Measurements from ENCODE around the gene DTD1.

DTD1 gene

GRCh38 chr20:18615020-18615650 is 27.3 kb downstream of the DTD1 start:
- DNase-seq (ENCODE audit: low read depth): no peak

DNA sequence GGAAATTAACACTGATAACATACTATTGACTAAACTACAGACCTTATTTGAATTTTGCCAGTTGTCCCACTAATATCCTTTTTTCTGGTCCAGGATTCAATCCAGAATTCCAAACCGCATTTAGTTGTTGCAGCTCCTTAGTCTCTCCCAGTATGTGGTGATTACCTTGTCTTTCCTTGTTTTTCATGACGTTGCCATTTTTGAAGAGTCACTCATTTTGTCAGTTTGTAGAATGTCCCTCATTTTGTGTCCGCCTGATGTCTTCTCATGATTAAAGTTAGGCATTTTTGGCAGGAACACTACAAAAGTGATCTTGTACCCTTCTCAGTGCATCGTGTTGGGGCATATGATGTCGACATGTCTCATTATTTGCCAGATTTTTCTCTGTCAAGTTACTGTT is 33.1 kb downstream of the DTD1 start:
- DNase-seq (ENCODE audit: low read depth): no peak

DNA sequence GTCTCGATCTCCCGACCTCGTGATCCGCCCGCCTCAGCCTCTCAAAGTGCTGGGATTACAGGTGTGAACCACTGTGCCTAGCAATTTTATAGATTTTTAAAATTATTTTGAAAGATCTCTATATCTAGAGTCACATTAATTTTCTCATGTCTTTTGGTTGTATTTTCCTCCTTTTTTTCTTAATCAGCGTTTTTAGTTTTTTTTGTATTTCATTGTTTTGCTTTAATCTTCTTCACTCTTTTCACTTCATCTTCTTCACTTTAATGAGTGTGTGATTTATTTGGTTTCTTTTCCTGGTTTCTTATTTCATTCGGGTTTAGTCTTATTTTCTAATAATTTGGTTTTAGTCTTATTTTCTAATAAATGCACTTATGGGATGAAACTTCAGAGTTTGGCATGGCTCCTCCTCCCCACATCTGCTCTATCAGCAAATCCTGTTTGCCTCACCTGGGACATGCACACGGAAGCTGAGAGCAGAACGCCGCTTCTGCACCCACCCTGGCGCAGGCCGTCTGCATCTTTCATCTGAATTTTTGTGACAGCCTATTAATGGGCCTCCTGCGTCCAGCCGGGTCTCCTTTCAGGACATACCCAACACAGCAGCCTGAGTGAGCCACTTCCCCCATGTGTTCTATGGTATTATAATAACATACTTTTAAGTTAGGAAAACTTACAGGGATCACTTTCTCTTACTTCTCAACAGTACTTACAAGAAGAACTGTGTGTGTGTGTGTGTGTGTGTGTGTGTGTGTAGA is 35.5 kb downstream of the DTD1 start:
- no peak for DNase-seq (ENCODE audit: low read depth)

DNA sequence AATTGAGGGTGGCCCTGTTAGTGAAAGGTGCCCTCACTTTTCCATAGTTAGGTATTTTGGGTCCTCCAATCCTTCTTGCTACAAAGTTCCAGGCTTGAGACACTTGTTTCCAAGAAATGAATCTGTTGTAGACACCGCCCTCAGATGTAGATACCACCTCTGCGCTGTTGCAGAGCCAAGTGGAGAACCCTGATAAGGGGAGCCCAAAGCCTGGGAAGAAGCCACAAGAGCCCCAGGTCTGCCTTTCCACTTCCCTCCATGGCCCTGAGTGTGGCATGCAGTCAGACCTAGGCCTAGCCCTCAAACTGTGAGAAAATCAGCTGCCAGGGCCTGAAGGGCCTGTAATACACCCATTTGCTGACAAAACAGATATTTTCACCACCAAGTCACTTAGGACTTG is 37.1 kb downstream of the DTD1 start:
- no peak for DNase-seq (ENCODE audit: low read depth)

DNA sequence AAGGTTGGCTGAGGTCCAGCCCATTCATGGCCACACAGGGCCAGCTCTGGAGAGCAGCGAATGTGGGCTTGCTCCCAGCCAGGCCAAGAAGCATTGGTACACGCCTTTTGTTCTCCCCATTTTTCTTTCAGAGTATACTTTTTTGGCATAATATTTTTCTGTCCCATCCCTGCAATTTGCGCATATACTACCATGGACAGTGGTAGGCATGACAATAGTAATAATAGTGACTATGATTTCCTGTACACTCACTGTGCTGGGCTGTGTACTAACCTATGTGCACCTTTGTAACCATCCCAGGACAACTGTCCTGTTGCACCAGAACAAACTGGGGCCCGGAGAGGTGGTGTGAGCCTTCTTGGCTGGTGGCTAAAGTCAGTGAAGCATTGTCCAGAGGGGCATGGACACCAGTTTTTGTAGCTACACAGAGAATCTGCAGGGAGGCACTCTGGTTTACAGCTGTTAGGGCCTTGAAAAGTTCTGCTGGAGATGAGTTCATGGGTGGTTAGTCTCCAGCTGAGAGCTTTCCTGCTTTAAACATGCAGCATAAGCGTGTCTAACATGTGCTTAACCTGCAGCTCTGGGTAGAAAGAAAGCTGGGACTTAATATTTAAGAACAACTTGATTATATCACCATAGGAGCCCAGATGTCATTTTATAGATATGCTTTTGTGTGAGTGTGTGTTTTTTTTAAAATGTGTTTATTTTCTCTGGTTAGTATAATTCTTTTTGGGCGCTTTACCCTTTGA is 38.2 kb downstream of the DTD1 start:
- no peak for DNase-seq (ENCODE audit: low read depth)

DNA sequence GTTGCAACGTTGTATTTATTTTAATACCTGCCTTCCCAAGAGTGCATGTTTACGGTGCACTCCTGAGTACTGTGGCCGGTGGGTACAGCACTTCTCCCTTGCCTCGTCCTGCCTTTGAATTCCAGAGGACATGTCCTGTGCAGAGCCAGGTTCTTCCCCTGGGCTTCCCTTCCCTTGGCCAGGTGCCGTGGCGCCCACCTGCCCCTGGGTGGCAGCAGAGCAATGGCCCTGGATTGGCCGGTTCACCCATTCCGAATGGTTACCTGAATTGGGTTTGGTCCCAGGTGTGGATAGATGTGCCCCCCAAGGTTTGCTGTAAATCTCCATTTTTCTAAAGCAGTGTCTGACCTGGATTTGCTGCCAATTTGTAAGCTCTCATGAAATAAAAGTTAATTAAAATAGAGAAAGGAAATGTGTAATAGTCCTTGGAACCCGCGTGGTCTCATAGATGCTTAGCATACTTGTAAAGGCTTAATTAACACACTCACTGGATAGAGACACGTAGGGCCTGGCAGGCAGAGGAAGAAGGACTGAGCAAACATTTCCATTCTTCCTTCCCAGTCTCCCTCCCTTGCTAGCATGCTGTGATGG is 40.6 kb downstream of the DTD1 start:
- DNase-seq (ENCODE audit: low read depth): no peak

- peak; percentile 38 for DNase-seq (ENCODE audit: low read depth)
These were observed 44.4 kb downstream of the DTD1 start for GRCh38 chr20:18632196-18632789.

DNA sequence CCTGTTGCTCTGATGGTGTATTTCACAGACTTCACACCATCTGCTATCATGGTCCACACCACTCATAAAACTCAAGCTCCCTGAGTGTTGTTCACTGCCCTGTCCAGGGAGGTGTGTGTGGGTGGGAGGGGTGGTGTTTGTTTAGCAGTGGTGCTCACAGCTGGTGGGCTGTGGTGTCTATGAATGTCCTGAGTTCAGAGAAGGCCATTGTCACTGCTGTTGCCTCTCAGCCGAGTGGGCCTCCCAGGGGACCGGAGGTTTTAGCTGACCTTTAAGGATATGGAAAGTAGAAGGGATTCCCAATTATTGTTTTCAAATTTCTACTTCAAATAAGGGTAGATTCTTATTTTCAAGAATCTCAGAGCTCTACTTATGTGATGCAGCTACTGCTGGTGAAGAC is 45.6 kb downstream of the DTD1 start:
- no peak for DNase-seq (ENCODE audit: low read depth)

DNA sequence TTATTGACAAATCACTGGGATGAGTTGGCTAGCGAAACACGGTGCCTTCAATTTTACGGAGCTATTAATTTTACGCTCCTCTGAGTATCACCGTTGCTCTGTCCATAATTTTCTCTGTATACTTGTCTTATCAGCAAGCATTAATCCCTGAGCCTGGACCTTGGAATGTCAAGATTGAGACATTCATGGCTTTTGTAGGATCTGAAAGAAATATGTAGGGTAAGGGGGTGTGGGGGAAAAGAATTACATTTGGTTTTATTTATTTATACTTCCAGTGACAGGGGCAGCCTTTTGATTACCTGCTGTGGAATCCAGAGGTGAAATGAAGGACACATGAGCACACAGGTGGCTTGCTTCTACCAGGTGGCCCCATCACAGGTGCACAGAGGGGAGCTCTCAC is 46.6 kb downstream of the DTD1 start:
- DNase-seq (ENCODE audit: low read depth): no peak

DNA sequence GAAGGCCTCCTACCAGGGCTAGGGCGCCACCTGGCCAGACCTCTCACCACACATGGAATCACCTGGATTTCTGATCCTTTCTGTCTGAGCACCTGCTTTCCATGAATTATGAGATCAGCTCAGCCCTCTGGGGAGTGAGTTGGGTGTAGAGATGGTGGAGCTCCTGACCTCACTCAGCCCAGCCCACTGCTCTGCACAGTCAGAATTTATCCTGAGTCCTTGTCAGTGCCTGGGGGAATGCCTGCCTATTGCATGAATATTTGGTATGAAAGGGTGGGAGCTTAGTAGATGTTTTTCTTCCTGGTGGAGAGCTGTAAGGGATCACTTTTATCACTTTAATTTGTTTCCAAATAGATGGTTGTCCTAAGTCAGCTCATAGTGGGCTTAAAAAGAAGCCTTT is 47.5 kb downstream of the DTD1 start:
- no peak for DNase-seq (ENCODE audit: low read depth)

GRCh38 chr20:18637224-18637623 is 49.4 kb downstream of the DTD1 start:
- no peak for DNase-seq (ENCODE audit: low read depth)

DNA sequence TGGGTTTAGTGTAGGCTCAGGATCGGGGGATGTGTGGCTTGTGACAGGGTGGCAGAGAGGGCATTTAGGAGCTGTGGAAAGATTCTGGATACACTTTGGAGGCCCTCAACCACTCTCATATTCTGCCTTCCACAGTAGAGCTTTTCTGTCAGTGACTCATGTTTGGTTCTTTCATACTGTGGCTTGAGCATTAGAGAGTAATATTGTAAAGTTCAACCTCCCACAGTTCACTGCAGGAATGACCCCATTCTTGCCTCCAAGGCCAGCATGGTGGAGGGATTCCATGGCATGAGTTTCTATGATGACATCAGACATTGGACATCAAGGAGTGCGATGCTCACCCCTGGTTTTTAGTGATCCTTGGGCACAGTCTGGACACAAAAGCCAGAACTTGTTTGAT is 50.9 kb downstream of the DTD1 start:
- no peak for DNase-seq (ENCODE audit: low read depth)

GRCh38 chr20:18639501-18639979 is 51.7 kb downstream of the DTD1 start:
- no peak for DNase-seq (ENCODE audit: low read depth)

GRCh38 chr20:18645196-18645745 is 57.4 kb downstream of the DTD1 start:
- DNase-seq (ENCODE audit: low read depth): no peak

- no peak for DNase-seq (ENCODE audit: low read depth)
These were observed 58.0 kb downstream of the DTD1 start for GRCh38 chr20:18645851-18646250.

DNA sequence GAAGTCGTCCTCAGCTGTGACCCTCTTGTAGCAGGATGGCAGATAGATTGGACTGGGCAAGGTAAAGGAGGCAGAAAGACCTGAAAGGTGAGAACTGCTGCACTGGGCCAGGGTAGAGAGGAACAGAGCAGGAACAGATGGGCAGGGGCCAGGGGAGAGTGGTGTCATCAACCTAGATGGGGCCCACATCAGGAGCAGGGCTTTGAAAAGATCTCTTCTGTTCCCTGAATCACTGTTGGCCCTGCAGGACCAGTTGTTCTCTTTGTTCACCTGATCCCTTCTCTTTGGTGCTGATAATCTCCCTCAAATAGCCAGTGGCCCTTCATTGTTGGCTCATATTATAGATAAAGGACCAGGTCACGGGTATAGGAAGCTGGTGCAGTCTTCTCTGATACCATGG is 59.9 kb downstream of the DTD1 start:
- DNase-seq (ENCODE audit: low read depth): no peak

- DNase-seq (ENCODE audit: low read depth): no peak
These were observed 62.4 kb downstream of the DTD1 start for GRCh38 chr20:18650224-18650623.

DNA sequence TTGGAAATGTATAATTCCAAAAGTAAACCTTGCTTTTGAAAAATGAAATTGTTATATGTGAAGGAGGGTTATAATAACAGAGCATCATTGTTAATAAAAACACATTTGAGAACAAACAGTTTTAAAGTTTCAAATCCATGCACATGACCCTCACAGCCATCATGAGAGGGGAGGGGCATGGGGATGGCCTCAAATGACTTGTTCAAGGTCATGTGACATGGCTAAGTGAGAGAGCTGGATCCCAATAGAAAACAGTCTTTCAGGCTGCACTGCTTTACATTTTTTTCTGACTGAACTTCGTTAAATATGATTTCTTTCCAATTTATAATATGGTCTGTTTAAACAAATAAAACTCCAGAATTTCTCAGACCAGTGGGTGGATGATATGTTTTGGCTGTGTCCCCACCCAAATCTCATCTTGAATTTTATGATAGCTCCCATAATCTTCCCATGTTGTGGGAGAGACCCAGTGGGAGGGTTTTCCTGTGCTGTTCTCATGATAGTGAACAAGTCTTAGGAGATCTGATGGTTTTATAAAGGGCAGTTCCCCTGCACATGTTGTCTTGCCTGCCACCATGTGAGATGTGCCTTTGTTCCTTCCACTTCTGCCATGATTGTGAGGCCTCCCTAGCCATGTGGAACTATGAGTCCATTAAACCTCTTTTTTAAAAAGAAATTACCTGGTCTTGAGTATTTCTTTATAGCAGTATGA is 66.0 kb downstream of the DTD1 start:
- no peak for DNase-seq (ENCODE audit: low read depth)

DNA sequence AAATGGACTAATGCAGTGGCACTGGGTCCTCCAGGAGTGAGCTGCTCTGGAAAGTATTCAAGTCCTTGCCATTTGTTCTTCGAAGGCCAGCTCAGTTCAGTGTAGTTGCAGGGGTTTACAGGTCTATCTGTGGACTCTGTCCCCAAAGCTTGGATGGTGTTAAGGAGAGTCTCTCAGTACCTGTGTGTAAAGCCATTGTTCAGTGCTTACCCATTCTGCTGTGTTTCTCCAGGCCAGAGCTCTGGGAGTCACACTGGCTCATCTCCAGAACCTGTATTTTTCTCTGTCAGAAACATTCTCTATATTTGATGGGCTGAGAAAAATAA is 66.6 kb downstream of the DTD1 start:
- DNase-seq (ENCODE audit: low read depth): no peak

GRCh38 chr20:18657575-18657974 is 69.7 kb downstream of the DTD1 start:
- no peak for DNase-seq (ENCODE audit: low read depth)

- DNase-seq (ENCODE audit: low read depth): no peak
These were observed 74.6 kb downstream of the DTD1 start for GRCh38 chr20:18662279-18663040.

Data from stimulated activated CD8-positive, alpha-beta memory T cell treated with anti-CD3 and anti-CD28 coated beads, Interleukin-4, amount 100 ng/mL, for 24 hours (primary cell).